Neural cell (in vitro differentiated cells): ENCODE results near the gene ATG4D.

Source experiments
- CTCF ChIP-seq: fragments of 450-650 bp; IDR thresholded peaks from 2 replicates; pipeline ENCODE4 v1.5.1; 2014; ENCODE audit warnings: antibody characterized with exemption, mild to moderate bottlenecking, moderate library complexity; ENCODE audit not compliant: poor library complexity, severe bottlenecking
- EP300 ChIP-seq: fragments of 450-650 bp; conservative IDR thresholded peaks from 2 replicates; pipeline ENCODE4 v1.6.1; 2014; ENCODE audit warnings: antibody characterized with exemption, mild to moderate bottlenecking, moderate library complexity; ENCODE audit not compliant: poor library complexity, severe bottlenecking
- RAD21 ChIP-seq: fragments of 450-650 bp; conservative IDR thresholded peaks from 2 replicates; pipeline ENCODE4 v1.6.1; 2014; ENCODE audit warnings: antibody characterized with exemption, mild to moderate bottlenecking, moderate library complexity
- REST ChIP-seq: IDR thresholded peaks from 2 replicates; pipeline ENCODE4 v1.6.1; 2012; ENCODE audit warnings: borderline replicate concordance

- TF ChIP-seq CTCF (no peak), EP300 (no peak), RAD21 (no peak), REST (no peak)
Observed at GRCh38 chr19:10518444-10519361, 25.0 kb upstream of the ATG4D start.
